A549 (cell line): ENCODE measurements around the gene PSMB11. TPM values are rescaled to one million over a fixed set of nuclear protein-coding genes. Genes with fewer than 3 reads are reported as not detected.

Experiments
- ATAC-seq, 2 experiments: fragments of 200-7000 bp in 1 of 2; fragments of >200 bp in 1 of 2; cut with Nextera tagmentation in 1 of 2; cut with Tn5 transposase in 1 of 2; 3 replicates each; pipeline versions ENCODE4 v1.8.0 to v1.9.1; 2018 to 2020; ENCODE audit warnings: mild to moderate bottlenecking in 1 of 2, moderate library complexity in 1 of 2
- CTCF ChIA-PET: fragments of 300-600 bp; sonication (Branson Sonifier 250); formaldehyde crosslinking; extraction: SDS; loops from one replicate; lab custom pipeline; 2021; ENCODE audit warnings: antibody characterized with exemption, inconsistent platforms; lab: Yijun Ruan, JAX
- POLR2A ChIA-PET: fragments of 350-600 bp; formaldehyde crosslinking; extraction: SDS; loops from one replicate; lab custom pipeline; 2021; ENCODE audit warnings: antibody characterized with exemption, inconsistent platforms; lab: Yijun Ruan, JAX
- DNase-seq, 2 experiments: peaks; one replicate each; pipeline versions ENCODE4 v3.0.0 to v3.0.0-alpha.2; 2011 to 2016; ENCODE audit warnings: low read depth in 1 of 2, low spot score in 1 of 2
- FAIRE-seq: peaks from 2 replicates; lab custom pipeline; 2011; peaks lifted over from hg19 to GRCh38; lab: Jason Lieb, UNC
- H3K27ac ChIP-seq, 2 experiments: fragments of >200 bp; sonication (Bioruptor Twin); formaldehyde crosslinking; 3 replicates each; pipeline ENCODE4 v1.5.1; 2016 to 2017
- H3K4me1 ChIP-seq: fragments of >200 bp; sonication (Bioruptor Twin); formaldehyde crosslinking; 3 replicates; pipeline ENCODE4 v1.6.1; 2016
- H3K4me2 ChIP-seq: fragments of >200 bp; sonication (Bioruptor Twin); formaldehyde crosslinking; 3 replicates; pipeline ENCODE4 v1.6.1; 2016
- H3K4me3 ChIP-seq: fragments of >200 bp; sonication (Bioruptor Twin); formaldehyde crosslinking; 3 replicates; pipeline ENCODE4 v1.5.1; 2016
- H3K9me3 ChIP-seq: fragments of >200 bp; sonication (Bioruptor Twin); formaldehyde crosslinking; 3 replicates; pipeline ENCODE4 v1.6.1; 2016
- CBX2 ChIP-seq: fragments of 200-600 bp; sonication (generic); IDR thresholded peaks from 2 replicates; pipeline ENCODE4 v1.6.1; 2016; ENCODE audit warnings: low read depth, mild to moderate bottlenecking, borderline replicate concordance
- CBX8 ChIP-seq: fragments of 200-600 bp; sonication (generic); IDR thresholded peaks from 2 replicates; pipeline ENCODE4 v1.6.1; 2016
- CHD4 ChIP-seq: fragments of 200-600 bp; sonication (generic); IDR thresholded peaks from 2 replicates; pipeline ENCODE4 v1.6.1; 2016; ENCODE audit warnings: antibody characterized with exemption, mild to moderate bottlenecking, borderline replicate concordance
- CTCF ChIP-seq: fragments of >200 bp; sonication (Bioruptor Twin); formaldehyde crosslinking; IDR thresholded peaks from 3 replicates; pipeline ENCODE4 v1.5.1; 2016
- E2F6 ChIP-seq: IDR thresholded peaks from 2 replicates; pipeline ENCODE4 v1.6.1; 2012; ENCODE audit warnings: low read depth, borderline replicate concordance
- EHF ChIP-seq: fragments of 250-450 bp; sonication (Bioruptor Pico); IDR thresholded peaks from 2 replicates; pipeline ENCODE4 v1.5.0; 2020; ENCODE audit warnings: mild to moderate bottlenecking
- EP300 ChIP-seq, 2 experiments: fragments of >200 bp; sonication (Bioruptor Twin); formaldehyde crosslinking; IDR thresholded peaks; 2 replicates in 1 of 2; 3 replicates in 1 of 2; pipeline ENCODE4 v1.6.1; 2016 to 2017
- GATA3 ChIP-seq: IDR thresholded peaks from 2 replicates; pipeline ENCODE4 v1.6.1; 2012; ENCODE audit warnings: borderline replicate concordance
- HDAC2 ChIP-seq: fragments of 200-600 bp; sonication (generic); IDR thresholded peaks from 2 replicates; pipeline ENCODE4 v1.6.1; 2016
- HES2 ChIP-seq: fragments of >200 bp; sonication (Bioruptor Twin); formaldehyde crosslinking; IDR thresholded peaks from 2 replicates; pipeline ENCODE4 v1.6.1; 2016
- HEYL ChIP-seq: fragments of 250-450 bp; sonication (Bioruptor Pico); IDR thresholded peaks from 2 replicates; pipeline ENCODE4 v1.8.0; 2021; ENCODE audit warnings: mild to moderate bottlenecking, moderate library complexity
- HMGXB4 ChIP-seq: fragments of 250-450 bp; sonication (Bioruptor Pico); IDR thresholded peaks from 2 replicates; pipeline ENCODE4 v1.5.0; 2021; ENCODE audit warnings: mild to moderate bottlenecking, moderate library complexity, borderline replicate concordance
- HOXA7 ChIP-seq: fragments of 250-450 bp; sonication (Bioruptor Pico); IDR thresholded peaks from 2 replicates; pipeline ENCODE4 v1.5.0; 2020; ENCODE audit warnings: mild to moderate bottlenecking, moderate library complexity
- JUNB ChIP-seq: fragments of >200 bp; sonication (Bioruptor Twin); formaldehyde crosslinking; IDR thresholded peaks from 2 replicates; pipeline ENCODE4 v1.6.1; 2016
- MAFK ChIP-seq: fragments of 450-650 bp; IDR thresholded peaks from 2 replicates; pipeline ENCODE4 v1.6.1; 2014; ENCODE audit not compliant: partially characterized antibody
- MAX ChIP-seq: IDR thresholded peaks from 2 replicates; pipeline ENCODE4 v1.6.1; 2012
- MAZ ChIP-seq: fragments of 150-350 bp; IDR thresholded peaks from 2 replicates; pipeline ENCODE4 v1.6.1; 2014; ENCODE audit warnings: antibody characterized with exemption, low read depth, low read length, borderline replicate concordance
- NPAS2 ChIP-seq: fragments of 250-450 bp; sonication (Bioruptor Pico); IDR thresholded peaks from 2 replicates; pipeline ENCODE4 v1.8.0; 2022; ENCODE audit warnings: mild to moderate bottlenecking, moderate library complexity, borderline replicate concordance
- PBX3 ChIP-seq: IDR thresholded peaks from 2 replicates; pipeline ENCODE4 v1.6.1; 2012
- POLR2A ChIP-seq: IDR thresholded peaks from 2 replicates; pipeline ENCODE4 v1.6.1; 2012; ENCODE audit warnings: mild to moderate bottlenecking, low read length
- POLR2AphosphoS2 ChIP-seq: conservative IDR thresholded peaks from 2 replicates; pipeline ENCODE4 v1.6.1; 2012; ENCODE audit warnings: low read length, improper control_type of control experiment, inconsistent platforms
- RARB ChIP-seq: fragments of 250-450 bp; sonication (Bioruptor Pico); IDR thresholded peaks from 2 replicates; pipeline ENCODE4 v1.8.0; 2021; ENCODE audit warnings: mild to moderate bottlenecking, moderate library complexity
- RFX5 ChIP-seq: fragments of 450-650 bp; IDR thresholded peaks from 2 replicates; pipeline ENCODE4 v1.7.1; 2014; ENCODE audit warnings: antibody characterized with exemption, mild to moderate bottlenecking, moderate library complexity
- RNF2 ChIP-seq: fragments of 200-600 bp; sonication (generic); IDR thresholded peaks from 2 replicates; pipeline ENCODE4 v1.6.1; 2016; ENCODE audit warnings: low read depth, mild to moderate bottlenecking, antibody characterized with exemption, moderate library complexity, borderline replicate concordance
- SMC3 ChIP-seq: fragments of >200 bp; sonication (Bioruptor Twin); formaldehyde crosslinking; IDR thresholded peaks from 3 replicates; pipeline ENCODE4 v1.6.1; 2018; ENCODE audit warnings: inconsistent platforms
- TP53 ChIP-seq: fragments of 250-450 bp; sonication (Bioruptor Pico); IDR thresholded peaks from 2 replicates; pipeline ENCODE4 v1.5.0; 2021; ENCODE audit warnings: mild to moderate bottlenecking, moderate library complexity
- ZC3H11A ChIP-seq: fragments of 450-650 bp; IDR thresholded peaks from 2 replicates; pipeline ENCODE4 v1.6.1; 2014; ENCODE audit warnings: antibody characterized with exemption, mild to moderate bottlenecking
- ZFP36 ChIP-seq: fragments of 450-650 bp; IDR thresholded peaks from 2 replicates; pipeline ENCODE4 v1.6.1; 2014; ENCODE audit warnings: borderline replicate concordance; ENCODE audit not compliant: partially characterized antibody
- ZSCAN20 ChIP-seq: fragments of 250-450 bp; sonication (Bioruptor Pico); IDR thresholded peaks from 2 replicates; pipeline ENCODE4 v1.8.0; 2022; ENCODE audit warnings: mild to moderate bottlenecking, moderate library complexity
- WGBS: methylation state at CpG from one replicate; pipeline ENCODE4 v1.1.6; 2017; ENCODE audit errors: missing lambda C conversion rate; 5-methylcytosine and 5-hydroxymethylcytosine counted together
- polyA plus RNA-seq, 4 experiments: library from polyadenylated mRNA; depleted of rRNA in 3 of 4; stranded (reverse); fragments of >200 nt; fragmentation: RNase III in 1 of 4; extraction: RNeasy Plus Mini Kit Qiagen cat#74134 plus additional on column Dnase treatment in 1 of 4; gene quantifications; 2 replicates in 3 of 4; 3 replicates in 1 of 4; pipeline ENCODE4 v1.2.3, GENCODE V29; 2011 to 2017

PSMB11 gene
- polyA plus RNA-seq, 2 of the 4 experiments (the other 2 are of a cell fraction): not detected

GRCh38 chr14:23058654-23059504 lies 16.9 kb downstream of the PSMB11 start:
- 92% methylated on average over 32 of the region's 32 CpGs for WGBS
- ATAC-seq: no peak
- ChIA-PET CTCF (interaction anchor here (0.9 to 33.8 kb wide), 39 partner anchors 9 to 669 kb away, joined by 3 to 1206 read pairs (median 6); partner anchors contain the start of genes ACIN1, AJUBA, C14orf119 and HAUS4), POLR2A (interaction anchor here (0.5 to 2.8 kb wide), 13 partner anchors 10 to 129 kb away, joined by 3 to 20 read pairs (median 4); partner anchors contain the start of genes ACIN1, AJUBA, C14orf119 and PRMT5)
- Histone ChIP-seq H3K9me3 (no peaks in the 10 kb centered on the region), H3K4me3 (no peak overlapping the region), H3K27ac (peak overlapping the region in 1 of 2 experiments; percentile 89; a peak in 2 of 6 replicates), H3K4me1 (peaks cover 44% of the 10 kb centered on the region), H3K4me2 (0 out of 3 replicates have a peak overlapping the region, but pooled peaks have one; percentile 97)
- TF ChIP-seq SMC3 (no peak), RFX5 (no peak), TP53 (CRISPR knock-in tag) (no peak), EHF (no peak), MAFK (no peak), CTCF (no peak), POLR2A (no peak), CBX8 (no peak), HOXA7 (CRISPR knock-in tag) (no peak), NPAS2 (no peak), CHD4 (no peak), HDAC2 (no peak), RARB (no peak), HES2 (no peak), MAZ (no peak), ZFP36 (no peak), ZSCAN20 (no peak), E2F6 (no peak), JUNB (no peak)
- no peak for DNase-seq
- no peak for FAIRE-seq

GRCh38 chr14:23060536-23061260 lies 18.7 kb downstream of the PSMB11 start:
- Histone ChIP-seq H3K4me1 (peaks cover 42% of the 10 kb centered on the region), H3K4me2 (no peak overlapping the region), H3K4me3 (no peak overlapping the region), H3K27ac (peak overlapping the region in 1 of 2 experiments; percentile 78; a peak in 4 of 6 replicates), H3K9me3 (no peaks in the 10 kb centered on the region)
- 94% methylated on average over 17 of the region's 17 CpGs for WGBS
- FAIRE-seq: no peak
- no peak for ATAC-seq
- TF ChIP-seq MAX (no peak), CBX8 (no peak), RNF2 (no peak), PBX3 (no peak), EP300 (IDR thresholded peaks at IDR 0.05) (no peak), JUNB (no peak), EHF (no peak), ZC3H11A (no peak), HEYL (CRISPR knock-in tag) (no peak), MAZ (no peak), HDAC2 (no peak), GATA3 (no peak), HMGXB4 (CRISPR knock-in tag) (no peak), POLR2A (no peak), POLR2AphosphoS2 (no peak), CBX2 (no peak)
- CTCF ChIA-PET: interaction anchor here (0.8 to 33.8 kb wide), 17 partner anchors 7 to 504 kb away, joined by 3 to 1206 read pairs (median 6); partner anchors contain the start of genes ACIN1, AJUBA, C14orf119 and PRMT5
- POLR2A ChIA-PET: interaction anchor here (1.5 to 3.1 kb wide), 2 partner anchors 8 to 34 kb away, joined by 3 to 15 read pairs; partner anchors contain the start of genes ACIN1 and C14orf119
- no peak for DNase-seq
